NCI-H2029 (cell line): ENCODE data around the gene STAT5B.
A peak's percentile ranks its signal among the peaks of the same experiment; 100 is the strongest.
"Not testable (repeated sequence)": the region's sequence is repeated elsewhere in the genome, so short reads cannot be mapped to it uniquely, and the experiment has no call there.

Experiments
- DNase-seq: peaks from one replicate; lab custom pipeline; 2025; lab: John Stamatoyannopoulos, UW

The STAT5B gene

DNA sequence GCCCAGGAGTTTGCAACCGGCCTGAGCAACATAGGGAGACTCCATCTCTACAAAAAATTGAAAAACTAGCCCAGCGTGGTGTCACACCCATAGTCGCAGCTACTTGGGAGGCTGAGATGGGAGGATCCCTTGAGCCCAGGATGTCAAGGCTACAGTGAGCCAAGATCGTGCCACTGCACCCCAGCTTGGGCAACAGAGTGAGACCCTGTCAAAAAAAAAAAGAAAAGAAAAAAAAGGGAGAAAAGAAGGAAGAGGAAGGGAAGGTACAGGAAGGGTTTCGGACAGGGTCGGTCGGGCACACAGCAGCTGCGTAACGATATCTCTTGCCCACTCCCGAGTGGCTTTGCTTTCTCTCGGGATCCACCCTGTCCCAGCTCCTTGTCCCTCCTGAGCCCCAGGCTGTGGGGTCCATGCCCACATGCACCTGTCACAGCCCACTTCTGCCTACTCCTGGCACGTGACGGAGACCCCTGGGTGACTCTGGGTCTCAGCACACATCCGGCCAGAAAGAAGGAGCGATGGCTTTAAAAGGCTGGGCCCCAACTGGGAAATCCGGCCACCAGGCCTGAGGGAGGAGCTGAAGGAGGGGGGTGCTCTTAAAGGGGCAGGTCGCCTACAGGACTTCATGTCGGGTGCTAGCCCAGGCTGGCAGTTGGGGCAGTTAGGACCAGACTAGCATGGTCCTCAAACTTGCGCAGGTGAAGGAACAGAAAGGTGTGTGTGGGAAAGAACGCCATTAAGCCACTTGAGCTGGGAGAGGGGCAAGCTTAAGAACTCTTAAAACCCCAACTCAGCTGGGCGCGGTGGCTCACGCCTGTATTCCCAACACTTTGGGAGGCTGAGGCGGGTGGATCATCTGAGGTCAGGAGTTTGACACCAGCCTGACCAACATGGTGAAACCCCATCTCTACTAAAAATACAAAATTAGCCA is 82.0 kb downstream of the STAT5B start, which contains the start of gene GHDC:
GHDC (minus strand) TSS at position 526 of the 931 bp plus-strand sequence. CDS start 913 bp downstream, outside the sequence.
- DNase-seq = peak; percentile 64

DNA sequence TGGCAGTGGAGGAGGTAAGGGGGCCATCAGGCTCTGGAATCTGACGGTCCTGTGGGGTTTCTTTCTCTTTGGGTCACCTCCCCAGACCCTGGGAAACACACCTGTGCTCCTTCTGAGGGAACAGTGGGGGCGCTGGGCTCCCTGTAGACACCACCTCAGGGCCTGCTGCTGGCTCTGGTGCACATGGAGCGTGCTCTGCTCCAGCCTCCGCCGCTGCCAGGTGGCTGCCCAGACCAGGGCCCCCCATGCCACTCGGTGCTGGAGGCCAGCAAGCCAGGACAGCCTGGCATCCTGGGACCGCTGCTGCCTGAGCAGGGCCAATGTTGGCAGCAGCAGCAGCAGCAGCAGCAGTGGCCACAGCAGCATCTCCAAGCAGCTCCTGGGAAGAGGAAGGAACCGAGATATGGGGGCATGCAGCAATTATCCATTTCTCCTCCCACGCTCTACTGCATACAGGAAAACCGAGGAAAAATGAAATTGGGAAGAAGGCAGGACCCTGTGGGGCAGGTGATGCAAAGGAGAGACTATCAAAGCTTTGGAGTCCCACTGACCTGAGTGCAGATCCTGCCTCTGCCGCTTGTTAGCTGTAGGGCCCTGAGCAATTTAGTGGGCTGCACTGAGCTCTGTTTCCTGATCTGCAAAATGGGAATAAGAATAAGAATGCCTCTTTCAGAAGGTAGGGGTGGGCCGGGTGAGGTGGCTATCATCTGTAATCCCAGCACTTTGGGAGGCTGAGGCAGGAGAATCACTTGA is 82.8 kb downstream of the STAT5B start:
- DNase-seq = no peak

DNA sequence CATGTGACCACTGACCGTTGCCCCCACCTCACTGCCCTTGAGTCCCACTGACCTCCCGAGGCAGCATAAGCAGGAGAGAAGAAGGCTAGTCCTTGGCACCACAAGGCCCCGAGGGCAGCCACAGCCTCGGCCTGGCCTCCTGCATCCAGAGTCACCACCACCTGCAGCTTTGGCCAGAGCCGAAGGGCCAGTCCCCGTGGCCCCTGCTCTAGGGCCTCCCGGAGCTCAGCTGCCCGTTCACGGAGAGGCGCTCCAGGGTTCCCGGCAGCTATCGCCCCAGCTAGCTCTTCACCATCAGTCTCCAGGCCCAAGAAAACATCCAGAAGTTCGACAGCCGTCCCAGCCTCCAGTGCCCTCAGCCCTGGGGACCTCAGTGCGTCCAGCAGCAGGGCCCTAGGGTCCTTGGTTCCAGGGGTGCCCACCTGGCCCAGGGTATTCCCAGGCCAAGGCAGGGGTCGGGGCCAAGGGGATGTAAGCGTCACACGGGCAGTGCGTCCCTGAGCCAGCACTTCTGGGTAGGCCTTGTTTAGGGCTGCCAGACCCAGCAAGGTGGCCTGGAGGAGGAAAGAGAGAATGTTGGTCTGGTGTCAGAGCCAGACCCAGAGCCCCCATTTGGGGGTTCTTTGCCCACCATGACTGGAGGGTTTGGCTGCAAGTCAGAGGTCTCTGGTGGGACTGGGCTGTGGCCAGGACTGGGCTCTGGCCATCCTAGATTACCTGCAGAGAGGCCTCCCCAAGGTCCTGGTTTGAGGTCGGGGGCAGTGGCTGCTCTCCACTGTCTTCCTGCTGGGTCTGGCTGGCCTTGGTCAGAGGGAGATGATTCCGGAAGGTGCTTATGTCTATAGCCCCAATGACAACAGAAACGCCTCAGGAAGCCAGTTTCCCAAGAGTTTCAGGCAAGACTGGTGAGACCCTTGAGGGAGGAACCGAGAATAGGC is 83.7 kb downstream of the STAT5B start:
- no peak for DNase-seq

GRCh38 chr17:42191275-42191608 is 84.9 kb downstream of the STAT5B start:
- DNase-seq = no peak

GRCh38 chr17:42190491-42191274 is 85.5 kb downstream of the STAT5B start:
- DNase-seq = no peak

DNA sequence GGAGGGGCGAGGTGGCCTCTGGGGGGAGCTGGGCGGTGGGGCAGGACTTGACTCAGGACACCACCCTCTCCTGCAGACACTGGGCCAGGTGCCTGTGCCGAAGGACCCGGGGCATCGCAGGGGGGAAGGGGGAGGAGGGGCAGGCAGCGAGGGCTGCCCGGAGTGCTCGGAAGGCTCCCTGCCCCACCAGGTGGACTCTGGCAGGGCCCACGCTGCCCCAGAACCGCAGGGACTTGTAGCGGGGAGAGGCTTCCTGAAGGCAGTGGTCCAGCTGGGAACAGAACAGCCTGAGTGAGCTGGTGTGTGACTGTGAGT is 86.6 kb downstream of the STAT5B start:
- DNase-seq = no peak

DNA sequence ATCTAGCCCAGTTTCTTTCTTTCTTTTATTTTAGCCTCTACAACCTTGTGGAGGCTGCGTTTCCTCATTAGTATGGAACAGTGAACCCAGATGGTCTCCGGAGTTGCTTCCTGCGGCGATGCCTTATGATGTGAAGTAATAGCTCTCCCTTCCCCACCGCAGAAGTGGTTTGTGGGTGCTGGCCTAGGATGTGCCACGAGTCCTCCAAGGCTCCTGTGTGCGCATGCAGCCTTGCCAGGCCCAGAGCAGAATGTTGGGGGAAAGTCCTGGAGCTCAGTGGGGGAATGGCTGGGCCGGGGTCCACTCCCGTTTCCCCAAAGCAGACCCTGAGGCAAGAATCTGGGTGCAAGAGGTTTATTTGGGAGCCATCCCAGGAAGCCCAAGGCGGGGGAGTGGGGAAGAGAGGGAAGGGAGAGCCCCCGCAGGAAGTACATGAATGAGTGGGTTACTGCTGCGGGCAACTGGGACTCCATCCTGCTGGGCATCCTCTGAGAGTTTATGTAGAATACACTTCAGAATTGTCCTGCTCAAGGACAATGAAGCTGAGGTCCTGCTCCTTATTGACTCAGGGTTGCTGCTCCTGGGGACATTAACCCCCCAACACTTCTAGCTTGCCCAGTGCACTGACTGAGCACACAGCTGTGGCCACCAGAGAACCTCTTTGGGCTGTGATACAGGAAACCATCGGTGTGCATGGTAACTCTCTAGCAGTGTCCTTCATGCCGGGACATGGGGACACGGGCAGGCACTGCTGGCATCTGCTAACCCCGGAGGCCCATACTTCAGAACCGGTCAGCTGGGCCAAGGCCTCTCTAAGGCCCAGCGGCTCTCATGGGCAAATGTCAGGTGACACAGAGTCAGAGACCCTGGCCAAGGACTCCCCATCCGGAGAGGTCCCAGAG is 87.2 kb downstream of the STAT5B start:
- DNase-seq = no peak

DNA sequence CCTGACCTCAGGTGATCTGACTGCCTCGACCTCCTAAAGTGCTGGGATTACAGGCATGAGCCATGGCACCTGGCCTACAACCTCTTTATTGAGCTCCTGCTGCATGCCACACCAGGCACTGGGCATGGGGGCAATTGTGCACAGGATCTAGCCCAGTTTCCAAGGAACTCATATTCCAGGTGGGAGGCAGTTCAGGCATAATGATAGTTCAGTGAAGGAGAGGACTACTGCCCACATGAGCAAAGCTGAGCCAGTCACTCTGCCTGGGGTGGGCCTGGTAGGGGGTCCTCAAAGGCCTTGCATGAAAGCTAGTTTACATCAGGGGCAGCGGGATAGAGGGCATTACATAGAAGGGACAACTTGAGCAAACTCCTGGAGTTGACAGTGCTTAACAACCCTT is 88.4 kb downstream of the STAT5B start:
- DNase-seq = no peak

DNA sequence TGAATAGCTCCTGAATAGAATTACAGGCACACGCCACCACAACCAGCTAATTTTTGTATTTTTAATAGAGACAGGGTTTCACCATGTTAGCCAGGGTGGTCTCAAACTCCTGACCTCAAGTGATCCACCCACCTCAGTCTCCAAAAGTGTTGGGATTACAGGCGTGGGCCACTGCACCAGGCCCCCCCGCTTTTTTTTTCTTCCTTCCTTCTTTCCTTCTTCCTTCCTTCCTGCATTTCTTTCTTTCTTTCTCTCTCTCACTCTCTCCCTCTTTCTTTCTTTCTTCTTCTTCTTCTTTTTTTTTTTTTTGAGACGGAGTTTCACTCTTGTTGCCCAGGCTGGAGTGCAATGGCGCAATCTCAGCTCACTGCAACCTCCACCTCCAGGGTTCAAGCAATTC is 90.0 kb downstream of the STAT5B start:
- DNase-seq = not testable (repeated sequence)

GRCh38 chr17:42185621-42185930 is 90.6 kb downstream of the STAT5B start:
- no peak for DNase-seq

DNA sequence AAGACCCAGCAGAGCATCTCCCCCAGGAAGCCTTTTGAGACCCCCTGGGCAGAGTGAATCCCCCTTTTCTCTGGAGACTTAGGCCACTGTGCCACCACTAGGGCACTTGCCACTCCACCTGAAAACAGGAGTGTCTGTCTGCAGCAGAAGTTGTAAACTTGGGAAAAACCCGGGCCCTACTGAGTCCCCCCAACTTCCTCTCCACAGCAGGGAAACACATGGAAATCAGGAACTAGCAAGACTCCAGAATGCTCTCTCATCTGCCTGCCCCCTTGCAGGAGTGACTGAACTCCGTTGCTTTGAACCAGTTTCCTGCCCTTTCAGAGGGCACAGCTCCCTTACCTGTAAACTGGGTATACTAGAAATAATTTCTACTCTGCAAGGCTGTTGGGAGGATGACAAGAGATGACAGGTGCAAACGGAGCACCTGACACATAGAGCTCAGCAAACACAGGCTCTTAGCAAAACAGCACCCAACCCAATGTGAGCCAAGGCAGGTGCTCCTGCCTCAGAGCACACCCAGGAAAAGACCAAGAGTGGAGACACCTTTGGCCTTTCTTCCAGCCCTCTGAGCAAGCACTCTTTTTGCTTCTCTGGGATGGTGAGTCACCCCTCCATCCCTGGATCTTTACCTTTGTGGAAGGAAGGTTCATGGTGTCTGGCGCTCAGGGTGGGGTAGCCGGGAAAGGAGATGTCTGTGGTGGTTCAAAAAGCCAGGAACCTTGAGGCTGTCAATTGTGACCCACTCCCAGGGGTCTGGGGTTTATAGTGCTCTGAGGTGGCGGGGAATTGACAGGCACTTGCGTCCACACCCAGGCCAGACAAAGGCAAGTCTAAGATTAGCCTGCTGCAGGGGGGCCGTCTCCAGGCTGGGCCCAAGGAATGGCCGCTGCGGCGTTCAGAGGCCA is 91.2 kb downstream of the STAT5B start, which contains the start of gene HCRT:
HCRT (minus strand) TSS at position 740 of the 908 bp plus-strand sequence; CDS start at position 653, 87 bp downstream.
- peak; percentile 65 for DNase-seq

- peak; percentile 59 for DNase-seq
These were observed 92.2 kb downstream of the STAT5B start for GRCh38 chr17:42183741-42184711.

GRCh38 chr17:42182927-42183734 is 93.1 kb downstream of the STAT5B start:
- DNase-seq = no peak

DNA sequence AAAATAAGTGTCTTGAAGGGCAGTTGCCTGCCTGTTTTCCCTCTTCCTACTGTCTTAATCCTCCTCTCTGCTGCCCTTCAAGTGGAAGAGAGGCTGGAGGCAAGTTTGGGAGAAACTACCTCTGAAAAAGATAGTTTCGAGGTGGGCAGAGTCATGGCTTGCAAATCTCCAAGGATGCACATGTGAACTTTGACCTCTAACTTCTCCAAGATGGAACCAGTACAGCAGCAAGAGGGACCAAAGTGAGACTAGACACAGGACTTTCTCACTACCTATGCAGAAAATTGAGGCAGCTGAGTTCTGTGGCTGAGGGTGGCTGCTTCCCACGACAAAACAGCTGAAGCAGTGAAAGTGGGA is 94.4 kb downstream of the STAT5B start:
- no peak for DNase-seq

GRCh38 chr17:42180922-42181850 is 95.0 kb downstream of the STAT5B start, which contains the start of gene KCNH4:
TSS of gene KCNH4 (minus strand) at chr17:42181142. CDS start at chr17:42180945, 197 bp downstream.
- DNase-seq = peak; percentile 77

GRCh38 chr17:42180411-42180921 is 95.7 kb downstream of the STAT5B start:
- no peak for DNase-seq
